HEK293 (cell line): ENCODE measurements around the gene DOK3.

Experiments
- ATF2 ChIP-seq: fragments of 450-650 bp; formaldehyde crosslinking; IDR thresholded peaks from 2 replicates; pipeline ENCODE4 v1.5.1; 2016; ENCODE audit warnings: missing biosample characterization, missing genetic modification characterization, low read depth
- GLI2 ChIP-seq: fragments of 450-650 bp; formaldehyde crosslinking; IDR thresholded peaks from 2 replicates; pipeline ENCODE4; 2017; ENCODE audit warnings: missing biosample characterization, missing genetic modification characterization, low read depth, borderline replicate concordance
- GLI4 ChIP-seq: fragments of 450-650 bp; formaldehyde crosslinking; IDR thresholded peaks from 2 replicates; pipeline ENCODE4 v1.5.1; 2016; ENCODE audit warnings: missing biosample characterization, missing genetic modification characterization
- HIC1 ChIP-seq: fragments of 450-650 bp; formaldehyde crosslinking; IDR thresholded peaks from 2 replicates; pipeline ENCODE4 v1.5.1; 2016; ENCODE audit warnings: missing biosample characterization, missing genetic modification characterization
- KLF1 ChIP-seq: fragments of 450-650 bp; formaldehyde crosslinking; IDR thresholded peaks from 2 replicates; pipeline ENCODE4 v1.5.1; 2016; ENCODE audit warnings: missing biosample characterization, missing genetic modification characterization
- KLF17 ChIP-seq: fragments of 450-650 bp; formaldehyde crosslinking; IDR thresholded peaks from 2 replicates; pipeline ENCODE4 v1.5.1; 2016; ENCODE audit warnings: missing biosample characterization, missing genetic modification characterization
- KLF9 ChIP-seq: fragments of 450-650 bp; formaldehyde crosslinking; IDR thresholded peaks from 2 replicates; pipeline ENCODE4 v1.5.1; 2016; ENCODE audit warnings: missing biosample characterization, missing genetic modification characterization, low read depth
- OVOL3 ChIP-seq: fragments of 450-650 bp; formaldehyde crosslinking; IDR thresholded peaks from 2 replicates; pipeline ENCODE4 v1.5.1; 2016; ENCODE audit warnings: missing biosample characterization, missing genetic modification characterization
- PBX3 ChIP-seq: sonication (generic); formaldehyde crosslinking; IDR thresholded peaks from 2 replicates; pipeline ENCODE4 v1.8.1; 2022; ENCODE audit warnings: mild to moderate bottlenecking, moderate library complexity, missing genetic modification reagents
- PRDM4 ChIP-seq: fragments of 450-650 bp; formaldehyde crosslinking; IDR thresholded peaks from 2 replicates; pipeline ENCODE4 v1.5.1; 2017; ENCODE audit warnings: missing biosample characterization, missing genetic modification characterization
- REPIN1 ChIP-seq: fragments of 450-650 bp; formaldehyde crosslinking; IDR thresholded peaks from 2 replicates; pipeline ENCODE4 v1.5.1; 2017; ENCODE audit warnings: missing biosample characterization, missing genetic modification characterization, low read depth
- SETDB1 ChIP-seq: IDR thresholded peaks from one replicate; pipeline ENCODE4 v1.6.1; 2017; ENCODE audit warnings: mild to moderate bottlenecking, low read length, moderate library complexity, mixed read lengths; ENCODE audit not compliant: insufficient read length
- TRIM28 ChIP-seq: IDR thresholded peaks from 2 replicates; pipeline ENCODE4 v1.6.1; 2011; ENCODE audit warnings: low read length, control low read depth, borderline replicate concordance
- ZBTB21 ChIP-seq: fragments of 450-650 bp; formaldehyde crosslinking; IDR thresholded peaks from 2 replicates; pipeline ENCODE4 v1.5.1; 2017; ENCODE audit warnings: missing biosample characterization, missing genetic modification characterization
- ZNF174 ChIP-seq: fragments of 450-650 bp; formaldehyde crosslinking; IDR thresholded peaks from 2 replicates; pipeline ENCODE4 v1.5.0; 2017; ENCODE audit warnings: missing biosample characterization, mild to moderate bottlenecking, missing genetic modification characterization
- ZNF202 ChIP-seq: fragments of 450-650 bp; formaldehyde crosslinking; IDR thresholded peaks from 2 replicates; pipeline ENCODE4 v1.5.1; 2016; ENCODE audit warnings: missing biosample characterization, missing genetic modification characterization, borderline replicate concordance
- ZNF214 ChIP-seq: fragments of 450-650 bp; formaldehyde crosslinking; IDR thresholded peaks from 2 replicates; pipeline ENCODE4 v1.5.1; 2017; ENCODE audit warnings: missing biosample characterization, mild to moderate bottlenecking, missing genetic modification characterization, borderline replicate concordance
- ZNF23 ChIP-seq: fragments of 450-650 bp; formaldehyde crosslinking; IDR thresholded peaks from 2 replicates; pipeline ENCODE4 v1.5.1; 2016; ENCODE audit warnings: missing biosample characterization, missing genetic modification characterization, borderline replicate concordance
- ZNF302 ChIP-seq: fragments of 450-650 bp; formaldehyde crosslinking; IDR thresholded peaks from 2 replicates; pipeline ENCODE4 v1.5.1; 2016; ENCODE audit warnings: missing biosample characterization, missing genetic modification characterization, low read depth
- ZNF311 ChIP-seq: fragments of 450-650 bp; formaldehyde crosslinking; IDR thresholded peaks from 2 replicates; pipeline ENCODE4 v1.5.1; 2017; ENCODE audit warnings: missing biosample characterization, missing genetic modification characterization, borderline replicate concordance
- ZNF398 ChIP-seq: fragments of 450-650 bp; formaldehyde crosslinking; IDR thresholded peaks from 2 replicates; pipeline ENCODE4 v1.5.1; 2017; ENCODE audit warnings: missing biosample characterization, missing genetic modification characterization
- ZNF404 ChIP-seq: fragments of 450-650 bp; formaldehyde crosslinking; IDR thresholded peaks from 2 replicates; pipeline ENCODE4 v1.5.1; 2017; ENCODE audit warnings: missing biosample characterization, missing genetic modification characterization
- ZNF488 ChIP-seq: fragments of 450-650 bp; formaldehyde crosslinking; IDR thresholded peaks from 2 replicates; pipeline ENCODE4 v1.5.1; 2016; ENCODE audit warnings: missing biosample characterization, missing genetic modification characterization
- ZNF548 ChIP-seq: fragments of 450-650 bp; formaldehyde crosslinking; IDR thresholded peaks from 2 replicates; pipeline ENCODE4 v1.5.1; 2016; ENCODE audit warnings: missing biosample characterization, missing genetic modification characterization
- ZNF549 ChIP-seq: fragments of 450-650 bp; IDR thresholded peaks from 2 replicates; pipeline ENCODE4 v1.5.1; 2018; ENCODE audit warnings: missing biosample characterization, missing genetic modification characterization, mild to moderate bottlenecking, inconsistent platforms, moderate library complexity
- ZNF585B ChIP-seq: fragments of 450-650 bp; formaldehyde crosslinking; IDR thresholded peaks from 2 replicates; pipeline ENCODE4 v1.5.1; 2016; ENCODE audit warnings: missing biosample characterization, missing genetic modification characterization
- ZNF623 ChIP-seq: fragments of 450-650 bp; formaldehyde crosslinking; IDR thresholded peaks from 2 replicates; pipeline ENCODE4 v1.5.1; 2016; ENCODE audit warnings: missing biosample characterization, missing genetic modification characterization
- ZNF660 ChIP-seq: fragments of 450-650 bp; IDR thresholded peaks from 2 replicates; pipeline ENCODE4 v1.5.1; 2018; ENCODE audit warnings: missing biosample characterization, mild to moderate bottlenecking, missing genetic modification characterization

Gene DOK3

GRCh38 chr5:177455661-177456590, 53.7 kb downstream of the DOK3 start (continued):
- TF ChIP-seq ZNF174 (no peak), ZNF302 (tag by site-specific recombination) (no peak), SETDB1 (no peak), GLI2 (tag by site-specific recombination) (no peak), PRDM4 (tag by site-specific recombination) (no peak; the same call in 1 of the 2 replicates), ZNF585B (tag by site-specific recombination) (no peak), KLF17 (tag by site-specific recombination) (peak; percentile 21; the same call in 1 of the 2 replicates), HIC1 (peak; percentile 27; the same call in 1 of the 2 replicates), PBX3 (CRISPR knock-in tag) (no peak), ZNF214 (no peak), OVOL3 (tag by site-specific recombination) (no peak), ZNF23 (tag by site-specific recombination) (no peak), TRIM28 (no peak), KLF1 (tag by site-specific recombination) (peak; percentile 90), ZNF398 (no peak), ZNF623 (tag by site-specific recombination) (no peak), KLF9 (peak; percentile 90), REPIN1 (no peak), ZNF549 (tag by site-specific recombination) (no peak), ATF2 (tag by site-specific recombination) (no peak), ZNF202 (tag by site-specific recombination) (no peak), ZNF488 (tag by site-specific recombination) (no peak), ZNF660 (peak; percentile 64; the same call in 1 of the 2 replicates), ZNF404 (tag by site-specific recombination) (no peak), GLI4 (no peak), ZBTB21 (no peak), ZNF548 (tag by site-specific recombination) (no peak), ZNF311 (no peak)
